ENCODE data around the gene SPARCL1. TPM values are rescaled to one million over a fixed set of nuclear protein-coding genes. Genes with fewer than 3 reads are reported as not detected.
"Not testable (repeated sequence)": the region's sequence is repeated elsewhere in the genome, so short reads cannot be mapped to it uniquely, and the experiment has no call there.

SPARCL1 gene
- total and polyA plus RNA-seq, 5 donors = 343 to 492 (median 365) TPM

DNA sequence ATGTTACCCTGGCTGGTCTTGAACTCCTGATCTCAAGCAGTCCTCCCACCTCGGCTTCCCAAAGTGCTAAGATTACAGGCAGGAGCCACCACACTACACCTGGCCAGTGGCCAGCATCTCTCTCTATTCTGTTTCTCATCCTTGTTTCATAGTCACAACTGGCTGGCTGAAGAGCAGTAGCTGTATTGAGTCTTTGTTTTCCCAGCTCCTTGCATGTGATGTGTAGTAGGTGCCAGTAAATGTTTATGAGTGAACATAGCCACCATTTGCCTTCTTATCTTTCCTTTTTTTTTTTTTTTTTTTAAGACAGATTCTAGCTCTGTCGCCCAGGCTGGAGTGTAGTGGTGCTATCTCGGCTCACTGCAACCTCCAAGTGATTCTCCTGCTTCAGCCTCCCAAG lies 83.2 kb downstream of the SPARCL1 start:
- 87% methylated on average over 3 of the region's 3 CpGs for WGBS
- no peaks in the 10 kb centered on the region for H3K4me1 ChIP-seq (ENCODE audit: control insufficient read depth, insufficient read depth, low read length)
- no peaks in the 10 kb centered on the region for H3K9me3 ChIP-seq (ENCODE audit: control insufficient read depth, low read length)
- H3K27ac ChIP-seq (ENCODE audit: low read length) = no peak overlapping the region
- H3K4me3 ChIP-seq (ENCODE audit: low read length) = no peak overlapping the region
- no peaks in the 10 kb centered on the region for H3K27me3 ChIP-seq (ENCODE audit: control insufficient read depth, insufficient read depth)
- DNase-seq (no peak), ATAC-seq (no peak)
- intact Hi-C loops (cut with DNase I) = no loop called here

DNA sequence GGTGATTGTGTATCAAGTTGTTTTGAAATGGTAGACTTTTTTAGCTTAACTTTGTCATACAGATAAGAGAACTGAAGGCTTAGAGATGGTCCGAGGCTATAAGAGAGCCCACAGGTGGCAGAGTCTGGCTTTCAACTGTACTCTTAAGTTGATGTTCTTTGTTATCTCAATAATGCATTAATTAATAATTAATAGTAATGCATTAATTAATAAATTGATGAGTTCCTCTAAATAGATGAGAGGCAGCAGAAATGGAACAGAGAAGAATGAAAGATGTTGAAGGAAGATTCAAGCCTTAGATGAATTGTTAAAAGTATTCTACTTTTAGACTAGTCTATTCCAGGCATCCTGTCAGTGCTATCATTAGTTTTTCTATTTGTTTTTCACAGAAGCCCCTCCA lies 84.4 kb downstream of the SPARCL1 start:
- WGBS = 95% methylated on average over 1 of the region's 1 CpG
- intact Hi-C loops (cut with DNase I) = no loop called here

DNA sequence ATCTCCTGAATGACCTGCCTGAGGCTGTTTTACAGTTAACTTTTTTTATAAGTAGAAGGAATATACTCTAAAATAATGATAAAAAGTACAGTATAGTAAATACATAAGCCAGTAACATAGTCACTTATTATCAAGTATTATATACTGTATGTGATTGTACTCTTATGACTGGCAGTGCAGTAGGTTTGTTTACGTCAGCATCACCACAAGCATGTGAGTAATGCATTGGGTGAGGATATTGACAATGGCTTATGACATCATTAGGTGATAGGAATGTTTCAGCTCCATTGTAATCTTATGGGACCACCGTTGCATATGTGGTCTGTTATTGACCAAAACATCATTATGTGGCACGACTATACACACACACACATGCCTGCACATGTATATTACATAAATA lies 86.3 kb downstream of the SPARCL1 start:
- Histone ChIP-seq H3K4me1 (ENCODE audit: control insufficient read depth, insufficient read depth, low read length) (no peaks in the 10 kb centered on the region), H3K4me3 (ENCODE audit: low read length) (no peak overlapping the region), H3K27me3 (ENCODE audit: control insufficient read depth, insufficient read depth) (no peaks in the 10 kb centered on the region), H3K9me3 (ENCODE audit: control insufficient read depth, low read length) (no peaks in the 10 kb centered on the region), H3K27ac (ENCODE audit: low read length) (no peak overlapping the region)
- WGBS = 92% methylated on average over 3 of the region's 3 CpGs
- intact Hi-C loops (cut with DNase I) = no loop called here
- DNase-seq = no peak
- ATAC-seq = no peak

More for the DNA sequence above, 84.4 kb downstream of the SPARCL1 start:
- Histone ChIP-seq H3K9me3 (ENCODE audit: control insufficient read depth, low read length) (no peaks in the 10 kb centered on the region), H3K4me1 (ENCODE audit: control insufficient read depth, insufficient read depth, low read length) (no peaks in the 10 kb centered on the region), H3K27me3 (ENCODE audit: control insufficient read depth, insufficient read depth) (no peaks in the 10 kb centered on the region), H3K27ac (ENCODE audit: low read length) (no peak overlapping the region), H3K4me3 (ENCODE audit: low read length) (no peak overlapping the region)
- DNase-seq (no peak), ATAC-seq (no peak)

DNA sequence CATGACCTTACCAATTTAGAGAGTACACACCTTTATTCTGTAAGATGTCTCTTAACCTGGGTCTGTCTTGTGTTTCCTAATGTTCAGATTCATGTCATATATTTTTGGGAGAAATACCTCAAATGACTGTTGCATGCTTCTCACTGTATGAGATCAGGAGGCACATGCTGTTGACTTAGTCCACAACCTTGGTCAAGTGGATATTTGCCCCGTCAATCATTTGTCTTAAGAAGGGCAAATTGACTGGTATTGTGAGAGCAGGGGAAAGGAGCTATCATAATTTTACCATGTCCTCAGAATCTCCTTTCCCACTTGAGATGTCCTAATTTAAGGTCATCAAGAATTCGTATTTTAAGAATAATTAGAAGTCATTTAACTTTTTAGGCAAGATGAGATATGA lies 95.8 kb downstream of the SPARCL1 start:
- H3K27me3 ChIP-seq (ENCODE audit: control insufficient read depth, insufficient read depth) = no peaks in the 10 kb centered on the region
- ATAC-seq (no peak), DNase-seq (no peak)
- 90% methylated on average over 2 of the region's 2 CpGs for WGBS
- peaks cover 4% of the 10 kb centered on the region for H3K4me1 ChIP-seq (ENCODE audit: control insufficient read depth, insufficient read depth, low read length)
- H3K9me3 ChIP-seq (ENCODE audit: control insufficient read depth, low read length) = no peaks in the 10 kb centered on the region
- H3K4me3 ChIP-seq (ENCODE audit: low read length) = no peak overlapping the region
- intact Hi-C loops (cut with DNase I) = no loop called here
- H3K27ac ChIP-seq (ENCODE audit: low read length) = no peak overlapping the region

DNA sequence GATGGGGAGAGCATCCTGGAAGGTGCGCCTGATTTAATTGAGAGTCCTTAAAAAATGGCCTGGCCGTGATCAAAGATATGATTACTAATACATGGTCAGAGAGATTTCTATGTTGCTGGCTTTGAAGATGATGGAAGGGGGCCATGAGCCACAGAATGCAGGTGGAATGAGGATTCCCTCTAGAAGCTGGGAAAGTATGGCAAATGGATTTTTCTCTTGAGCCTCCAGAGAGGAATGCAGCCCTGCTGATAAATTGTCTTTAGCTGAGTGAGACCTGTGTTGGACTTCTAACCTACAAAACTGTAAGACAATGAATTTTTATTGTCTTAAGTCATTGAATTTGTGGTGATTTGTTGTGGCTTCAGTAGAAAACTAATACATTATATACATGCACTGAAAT lies 99.1 kb downstream of the SPARCL1 start:
- WGBS = 92% methylated on average over 2 of the region's 2 CpGs
- Histone ChIP-seq H3K4me1 (ENCODE audit: control insufficient read depth, insufficient read depth, low read length) (peaks cover 4% of the 10 kb centered on the region), H3K9me3 (ENCODE audit: control insufficient read depth, low read length) (no peaks in the 10 kb centered on the region), H3K4me3 (ENCODE audit: low read length) (no peak overlapping the region), H3K27ac (ENCODE audit: low read length) (no peak overlapping the region), H3K27me3 (ENCODE audit: control insufficient read depth, insufficient read depth) (no peaks in the 10 kb centered on the region)
- DNase-seq (no peak), ATAC-seq (no peak)
- intact Hi-C loops (cut with DNase I) = no loop called here

DNA sequence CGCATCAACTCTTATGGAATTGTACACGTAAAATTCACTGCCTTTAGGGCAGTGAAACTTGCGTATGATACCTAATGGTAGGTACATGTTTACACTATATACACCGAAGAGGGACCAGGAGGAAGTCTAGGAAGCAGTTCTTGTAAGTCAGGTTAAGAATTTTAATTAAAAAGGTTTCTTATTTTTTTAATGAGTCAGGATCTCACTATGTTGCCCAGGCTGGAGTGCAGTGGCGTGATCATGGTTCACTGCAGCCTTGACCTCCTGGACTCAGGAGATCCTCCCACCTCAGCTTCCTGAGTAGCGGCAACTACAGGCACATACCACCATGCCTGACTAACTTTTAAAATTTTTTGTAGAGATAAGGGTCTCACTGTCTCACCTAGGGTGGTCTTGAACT lies 100.2 kb downstream of the SPARCL1 start:
- Histone ChIP-seq H3K27me3 (ENCODE audit: control insufficient read depth, insufficient read depth) (no peaks in the 10 kb centered on the region), H3K9me3 (ENCODE audit: control insufficient read depth, low read length) (no peaks in the 10 kb centered on the region), H3K4me1 (ENCODE audit: control insufficient read depth, insufficient read depth, low read length) (peaks cover 4% of the 10 kb centered on the region), H3K4me3 (ENCODE audit: low read length) (no peak overlapping the region), H3K27ac (ENCODE audit: low read length) (no peak overlapping the region)
- intact Hi-C loops (cut with DNase I) = no loop called here
- DNase-seq (no peak), ATAC-seq (no peak)
- WGBS = 92% methylated on average over 6 of the region's 6 CpGs

DNA sequence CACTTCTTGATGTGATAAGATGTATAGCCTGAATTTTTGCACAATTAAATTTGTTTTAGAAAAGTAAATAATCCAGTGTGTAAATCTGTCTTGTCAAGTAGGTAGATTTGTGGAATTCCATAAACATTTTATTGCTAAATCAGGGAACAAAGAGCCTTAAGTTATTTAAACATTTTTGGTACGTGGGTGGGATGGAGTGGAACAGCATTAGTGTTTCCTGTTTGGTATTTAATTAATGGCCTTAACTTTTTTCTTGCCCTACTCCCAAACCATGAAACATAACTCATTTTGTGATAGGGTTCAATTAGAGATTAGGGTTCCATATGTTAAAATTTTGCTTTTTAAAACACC lies 101.7 kb downstream of the SPARCL1 start:
- 48% methylated on average over 1 of the region's 1 CpG for WGBS
- intact Hi-C loops (cut with DNase I) = no loop called here
- ATAC-seq = no peak

DNA sequence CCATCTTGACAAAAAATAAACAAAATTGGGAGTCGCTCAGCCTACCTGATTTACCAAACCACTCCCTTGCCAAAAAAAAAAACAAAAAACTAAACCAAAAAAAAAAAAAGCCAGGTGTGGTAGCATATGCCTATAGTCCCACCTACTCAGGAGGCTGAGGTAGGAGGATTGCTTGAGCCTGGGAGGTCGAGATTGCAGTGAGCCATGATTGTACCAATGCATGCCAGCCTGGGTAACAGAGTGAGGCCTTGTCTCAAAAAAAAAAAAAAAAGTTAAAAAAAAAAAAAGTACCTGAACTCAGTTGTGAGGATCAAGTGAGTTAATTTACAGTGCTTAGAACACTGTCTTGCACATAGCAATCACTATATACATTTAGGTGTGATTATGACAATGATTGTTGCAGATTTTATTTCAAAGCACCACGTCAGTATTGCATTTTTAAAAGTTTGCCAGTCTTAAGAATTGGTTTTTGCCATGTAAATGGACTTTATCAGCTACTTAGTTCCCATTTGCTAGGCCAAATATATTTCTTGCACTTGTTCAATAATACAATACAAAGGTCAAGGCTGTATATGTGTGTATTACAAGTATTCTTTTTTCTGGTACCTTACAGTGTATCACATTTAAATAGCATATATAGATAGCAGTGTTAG lies 102.2 kb downstream of the SPARCL1 start:
- Histone ChIP-seq H3K27me3 (ENCODE audit: control insufficient read depth, insufficient read depth) (no peaks in the 10 kb centered on the region), H3K4me1 (ENCODE audit: control insufficient read depth, insufficient read depth, low read length) (peaks cover 3% of the 10 kb centered on the region), H3K4me3 (ENCODE audit: low read length) (no peak overlapping the region), H3K27ac (ENCODE audit: low read length) (no peak overlapping the region), H3K9me3 (ENCODE audit: control insufficient read depth, low read length) (no peaks in the 10 kb centered on the region)
- WGBS = 89% methylated on average over 3 of the region's 3 CpGs
- DNase-seq (no peak), ATAC-seq (no peak)
- intact Hi-C loops (cut with DNase I) = no loop called here

More for the DNA sequence above, 101.7 kb downstream of the SPARCL1 start:
- Histone ChIP-seq H3K27ac (ENCODE audit: low read length) (no peak overlapping the region), H3K4me3 (ENCODE audit: low read length) (no peak overlapping the region), H3K9me3 (ENCODE audit: control insufficient read depth, low read length) (no peaks in the 10 kb centered on the region), H3K4me1 (ENCODE audit: control insufficient read depth, insufficient read depth, low read length) (peaks cover 3% of the 10 kb centered on the region), H3K27me3 (ENCODE audit: control insufficient read depth, insufficient read depth) (no peaks in the 10 kb centered on the region)
- DNase-seq = no peak

DNA sequence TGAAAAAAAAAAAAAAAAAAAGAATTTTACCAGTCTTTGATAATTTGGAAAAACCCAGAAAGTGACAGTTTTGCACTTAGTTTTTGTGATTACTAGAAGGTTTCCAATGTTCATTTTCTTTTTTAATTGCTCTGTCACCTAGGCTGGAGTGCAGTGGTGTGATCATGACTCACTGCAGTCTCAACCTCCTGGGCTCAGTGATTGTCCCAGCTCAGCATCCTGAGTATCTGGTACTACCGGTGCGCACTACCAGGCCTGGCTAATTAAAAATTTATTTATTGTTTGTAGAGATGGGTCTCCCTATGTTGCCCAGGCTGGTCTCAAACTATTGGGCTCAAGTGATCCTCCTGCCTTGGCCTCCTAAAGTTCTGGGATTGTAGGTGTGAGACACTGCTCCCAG lies 103.5 kb downstream of the SPARCL1 start:
- H3K4me1 ChIP-seq (ENCODE audit: control insufficient read depth, insufficient read depth, low read length) = peaks cover 5% of the 10 kb centered on the region
- DNase-seq (no peak), ATAC-seq (no peak)
- H3K27ac ChIP-seq (ENCODE audit: low read length) = no peak overlapping the region
- no peak overlapping the region for H3K4me3 ChIP-seq (ENCODE audit: low read length)
- intact Hi-C loops (cut with DNase I) = no loop called here
- no peaks in the 10 kb centered on the region for H3K27me3 ChIP-seq (ENCODE audit: control insufficient read depth, insufficient read depth)
- WGBS = 92% methylated on average over 2 of the region's 2 CpGs
- no peaks in the 10 kb centered on the region for H3K9me3 ChIP-seq (ENCODE audit: control insufficient read depth, low read length)

DNA sequence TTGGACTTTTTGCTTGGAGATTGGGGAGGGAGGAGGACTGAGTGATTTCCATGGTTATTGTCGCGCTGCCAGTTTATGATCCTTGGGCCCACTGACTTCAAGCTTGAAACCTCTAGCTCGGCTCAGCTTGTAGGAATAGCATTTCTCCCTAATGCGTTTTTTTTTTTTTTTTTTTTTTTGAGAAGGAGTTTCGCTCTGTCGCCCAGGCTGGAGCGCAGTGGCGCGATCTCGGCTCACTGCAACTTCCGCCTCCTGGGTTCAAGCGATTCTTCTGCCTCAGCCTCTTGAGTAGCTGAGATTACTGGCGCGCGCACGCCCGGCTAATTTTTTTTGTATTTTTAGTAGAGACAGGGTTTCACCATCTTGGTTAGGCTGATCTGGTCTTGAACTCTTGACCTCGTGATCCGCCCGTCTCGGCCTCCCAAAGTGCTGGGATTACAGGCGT lies 105.1 kb downstream of the SPARCL1 start:
- H3K27me3 ChIP-seq (ENCODE audit: control insufficient read depth, insufficient read depth); H3K9me3 ChIP-seq (ENCODE audit: control insufficient read depth, low read length); H3K27ac ChIP-seq (ENCODE audit: low read length); intact Hi-C loops (cut with DNase I); ATAC-seq; DNase-seq; H3K4me1 ChIP-seq (ENCODE audit: control insufficient read depth, insufficient read depth, low read length): not testable (repeated sequence)
- H3K4me3 ChIP-seq (ENCODE audit: low read length) = peak overlapping the region; percentile 55
- 93% methylated on average over 22 of the region's 22 CpGs for WGBS
